Measurements from ENCODE around the gene ADTRP.
A peak's percentile ranks its signal among the peaks of the same experiment; 100 is the strongest.

The ADTRP gene

GRCh38 chr6:11772109-11772825 lies 6.3 kb downstream of the ADTRP start:
- DNase-seq, result no peak

- DNase-seq, result no peak
Measured at GRCh38 chr6:11771473-11772048, 7.0 kb downstream of the ADTRP start.

DNA sequence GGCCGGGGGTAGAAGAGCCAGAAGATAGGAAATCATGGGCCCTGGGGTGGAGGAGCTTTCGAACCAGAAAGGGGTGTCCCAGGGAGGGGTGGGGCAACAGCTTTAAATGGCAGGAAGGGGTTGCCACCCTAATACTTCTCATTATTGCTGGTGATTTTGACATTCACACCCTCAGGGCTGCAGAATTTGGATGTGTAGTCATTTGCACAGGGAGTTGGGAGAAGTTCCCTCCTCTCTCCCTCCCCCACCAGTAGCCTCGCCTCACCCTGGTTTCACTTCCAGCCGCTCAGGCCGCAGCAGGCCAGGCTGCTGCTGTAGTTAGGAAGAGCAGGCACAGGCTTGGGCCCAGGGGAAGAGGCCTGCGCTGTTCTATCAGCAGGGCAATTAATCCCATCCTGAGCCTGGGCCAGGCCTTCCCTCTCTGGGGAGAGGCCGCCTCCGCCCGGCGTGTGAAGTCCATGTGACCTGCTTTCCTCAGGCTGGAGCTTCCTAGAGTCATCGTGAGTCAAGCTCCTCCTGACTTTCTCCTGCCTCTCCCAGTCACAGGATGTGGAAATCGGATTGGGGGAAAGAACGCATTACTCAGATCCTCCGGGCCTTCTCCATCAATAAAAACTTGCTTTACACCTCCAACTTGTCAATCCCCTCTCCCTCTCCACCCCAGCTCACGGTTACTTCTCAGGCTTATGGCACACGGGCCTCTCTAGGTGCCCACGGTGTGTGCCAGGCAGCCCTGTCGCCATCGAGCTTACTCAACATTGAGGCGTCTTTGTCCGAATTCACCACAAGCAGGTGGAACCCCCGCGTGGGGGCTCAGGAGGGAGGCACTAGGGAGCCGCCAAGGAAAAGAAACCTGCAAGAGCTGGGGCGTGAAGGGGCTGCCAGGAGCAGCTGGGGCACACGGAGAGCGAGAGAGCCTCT lies 7.8 kb downstream of the ADTRP start:
- no peak for DNase-seq

DNA sequence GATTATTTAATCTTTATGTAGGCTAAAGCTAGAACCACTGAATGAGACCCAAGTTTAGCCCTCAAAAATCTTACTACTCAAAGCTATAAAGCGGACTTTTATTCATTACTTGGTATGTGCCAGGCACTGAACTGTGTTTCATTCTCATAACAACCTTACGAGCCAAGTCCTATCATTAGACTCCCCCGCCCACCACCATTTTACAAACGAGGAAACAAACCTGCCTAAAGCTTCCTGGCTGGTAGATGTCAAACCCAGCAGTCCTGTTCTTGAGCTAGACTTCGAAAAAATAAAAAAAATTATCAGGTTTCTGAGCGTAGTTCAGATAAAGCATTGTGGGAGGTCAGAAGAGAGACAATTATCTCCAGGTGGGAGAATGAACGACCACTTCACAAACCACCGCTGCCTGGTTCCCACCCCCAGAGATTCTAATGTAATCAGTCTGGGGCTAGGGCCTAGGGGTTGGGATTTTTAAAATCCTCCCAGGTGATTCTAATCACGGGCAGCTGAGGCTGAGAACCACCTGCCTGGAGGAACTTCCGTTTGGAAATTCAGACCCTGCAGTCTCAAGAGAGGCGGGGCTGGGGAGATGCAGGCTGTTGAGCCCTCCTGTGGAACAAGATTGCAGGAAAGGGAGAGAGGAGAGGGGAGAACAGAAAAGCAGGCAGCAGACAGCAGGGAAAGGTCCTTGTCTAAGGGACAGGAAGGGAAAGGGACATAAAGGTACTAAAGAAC lies 8.6 kb downstream of the ADTRP start:
- no peak for DNase-seq

GRCh38 chr6:11769244-11769643 lies 9.4 kb downstream of the ADTRP start:
- no peak for DNase-seq

DNA sequence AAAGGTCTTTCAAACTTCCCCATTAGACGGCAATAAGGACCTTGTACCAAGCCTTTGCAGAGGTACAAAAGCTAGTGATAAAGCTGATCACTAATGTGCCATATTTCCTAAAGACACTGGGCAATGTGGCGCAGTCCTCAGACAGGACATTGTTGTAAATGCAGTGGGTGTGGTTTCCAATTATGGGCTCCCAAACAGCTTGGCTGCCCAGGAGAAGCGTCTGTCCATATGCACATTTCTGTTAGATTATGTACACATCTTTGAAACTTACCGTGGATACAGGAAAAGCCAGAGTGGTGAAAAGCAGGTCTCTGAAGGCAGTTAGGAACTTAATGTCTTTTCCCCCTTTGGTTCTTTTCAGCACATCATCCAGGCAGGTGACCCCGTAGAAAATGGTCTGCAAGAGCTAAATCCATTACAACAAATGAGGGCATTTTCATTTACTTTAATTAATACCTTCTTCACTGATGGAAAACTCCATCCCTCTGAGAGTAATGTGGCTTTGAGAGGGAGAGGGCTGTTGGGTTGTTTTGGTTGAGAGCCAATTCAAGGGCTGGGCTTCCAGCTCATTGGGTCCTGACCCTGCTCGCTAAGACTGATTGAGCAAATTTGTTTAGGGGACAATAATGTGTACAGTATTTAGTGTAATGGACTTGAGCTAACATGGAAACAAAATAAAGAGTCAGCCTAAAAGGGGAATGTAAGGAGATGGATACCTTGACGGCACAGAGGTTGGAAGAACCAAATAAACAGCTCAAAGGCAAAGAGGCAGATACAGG lies 10.4 kb downstream of the ADTRP start:
- no peak for DNase-seq

- DNase-seq, result no peak
Measured at GRCh38 chr6:11767458-11767857, 11.1 kb downstream of the ADTRP start.

DNA sequence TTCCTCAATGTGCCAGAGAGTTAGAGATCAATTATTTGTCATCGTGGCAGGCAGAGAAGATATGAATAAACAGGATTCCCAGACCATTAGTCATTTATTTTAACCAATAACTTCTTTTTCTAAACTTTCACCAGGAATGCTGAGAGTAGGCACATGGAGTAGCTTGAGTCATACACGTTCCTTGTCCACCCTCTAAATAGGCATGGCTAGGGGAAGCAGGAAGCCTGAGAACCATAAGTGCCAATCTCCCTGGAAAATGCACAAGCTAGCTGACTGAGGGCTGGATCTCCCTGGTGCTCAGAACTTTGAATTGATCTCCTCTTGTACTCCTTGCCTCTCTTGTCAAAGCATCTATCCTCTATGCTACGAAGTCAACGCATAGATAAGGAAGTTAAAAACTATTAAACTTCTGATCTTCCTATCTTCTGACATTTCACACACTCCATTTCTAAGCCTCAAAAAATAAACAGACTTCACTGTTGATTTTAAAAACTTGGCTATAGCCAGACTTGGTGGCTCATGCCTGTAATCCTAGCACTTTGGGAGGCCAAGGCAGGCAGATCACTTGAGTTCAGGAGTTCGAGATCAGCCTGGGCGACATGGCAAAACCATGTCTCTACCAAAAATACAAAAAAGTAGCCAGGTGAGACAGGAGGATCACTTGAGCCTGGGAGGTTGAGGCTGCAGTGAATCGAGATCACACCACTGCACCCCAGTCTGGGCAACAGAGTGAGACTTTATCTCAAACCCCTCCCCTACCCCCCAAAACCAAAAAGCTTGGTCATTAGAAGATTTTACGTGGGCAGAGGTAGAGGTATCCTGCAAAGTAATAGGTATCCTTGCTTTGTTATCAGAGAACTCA lies 11.8 kb downstream of the ADTRP start:
- DNase-seq, result no peak

GRCh38 chr6:11766043-11766442 lies 12.6 kb downstream of the ADTRP start:
- DNase-seq, result no peak

DNA sequence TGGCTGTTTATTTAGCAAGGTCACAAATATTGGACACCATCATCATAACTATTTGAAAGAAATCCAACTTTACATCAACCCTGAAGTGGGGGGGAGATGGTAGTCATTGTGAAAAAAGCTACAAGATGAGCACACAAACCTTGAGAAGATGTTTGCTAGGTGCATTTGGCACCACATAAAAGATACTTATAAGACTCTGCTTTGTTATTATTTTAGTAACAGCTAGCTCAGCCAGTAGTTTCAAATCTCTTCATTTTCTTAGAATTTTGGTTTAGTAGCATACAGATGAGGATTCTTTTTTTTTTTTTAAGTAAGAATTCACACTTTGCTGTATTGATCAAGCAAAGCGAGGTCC lies 14.4 kb downstream of the ADTRP start:
- peak in 1 of 5 experiments; percentile 42 for DNase-seq

DNA sequence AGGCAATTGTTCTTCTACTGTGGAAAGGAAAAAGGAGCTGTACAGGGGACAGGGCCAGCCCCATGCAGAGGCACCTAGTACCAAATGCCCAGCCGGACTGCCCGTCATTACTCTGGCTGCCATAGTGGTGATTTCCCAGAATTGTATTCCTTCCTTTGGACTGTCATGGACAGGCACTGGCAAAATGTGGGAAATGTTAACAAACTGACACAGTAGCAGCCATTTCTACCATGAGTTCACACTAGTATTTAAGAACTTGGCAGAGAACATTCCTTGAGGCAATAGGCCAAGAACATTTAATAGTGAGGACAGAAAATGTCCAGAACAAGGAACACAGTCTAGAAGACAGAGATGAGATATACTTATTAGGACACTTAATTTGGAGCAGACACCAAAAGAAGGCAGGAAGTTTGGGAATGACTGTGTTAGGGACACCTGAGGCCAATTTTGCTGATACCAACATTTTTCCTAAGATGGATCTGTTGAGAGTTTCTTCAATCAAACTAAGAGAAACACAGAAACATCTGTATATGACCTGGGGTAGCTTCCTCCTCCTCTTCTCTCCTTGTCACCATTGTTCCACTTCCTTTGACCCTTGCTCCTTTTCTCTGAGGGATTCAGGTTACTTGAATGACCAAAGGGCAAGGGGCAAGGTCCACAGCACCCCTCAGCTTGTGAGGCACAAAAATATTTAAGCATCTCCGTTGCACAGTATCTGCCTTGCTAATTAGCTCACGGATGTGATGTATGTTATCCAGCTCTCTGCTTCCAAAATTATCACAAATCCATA lies 14.9 kb downstream of the ADTRP start:
- no peak for DNase-seq

- no peak for DNase-seq
Measured at GRCh38 chr6:11762794-11763459, 15.7 kb downstream of the ADTRP start.

- DNase-seq, result no peak
Measured at GRCh38 chr6:11761744-11762620, 16.6 kb downstream of the ADTRP start.

- DNase-seq, result no peak
Measured at GRCh38 chr6:11760015-11760473, 18.6 kb downstream of the ADTRP start.

GRCh38 chr6:11758878-11759277 lies 19.7 kb downstream of the ADTRP start:
- DNase-seq, result no peak

DNA sequence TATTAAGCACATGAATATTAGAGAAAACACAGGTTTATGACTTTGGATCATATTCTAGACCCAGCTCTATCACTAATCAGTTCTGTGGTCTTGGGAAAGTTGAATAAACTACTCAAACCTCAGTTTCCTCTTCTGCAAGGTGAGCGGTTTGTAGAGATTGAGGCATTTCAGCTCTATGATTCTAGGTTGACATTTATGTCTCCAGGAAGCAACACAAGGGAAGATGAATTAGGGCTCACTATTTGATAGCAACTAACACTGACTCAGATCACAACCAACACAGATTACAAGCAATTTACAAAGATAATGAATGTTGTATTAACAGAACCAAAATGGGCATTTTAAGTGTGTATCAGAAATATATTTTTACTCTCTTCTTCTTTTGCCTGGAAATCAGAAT lies 21.9 kb downstream of the ADTRP start:
- peak in 1 of 5 experiments; percentile 73 for DNase-seq

- DNase-seq, result no peak
Measured at GRCh38 chr6:11756292-11756691, 22.3 kb downstream of the ADTRP start.

DNA sequence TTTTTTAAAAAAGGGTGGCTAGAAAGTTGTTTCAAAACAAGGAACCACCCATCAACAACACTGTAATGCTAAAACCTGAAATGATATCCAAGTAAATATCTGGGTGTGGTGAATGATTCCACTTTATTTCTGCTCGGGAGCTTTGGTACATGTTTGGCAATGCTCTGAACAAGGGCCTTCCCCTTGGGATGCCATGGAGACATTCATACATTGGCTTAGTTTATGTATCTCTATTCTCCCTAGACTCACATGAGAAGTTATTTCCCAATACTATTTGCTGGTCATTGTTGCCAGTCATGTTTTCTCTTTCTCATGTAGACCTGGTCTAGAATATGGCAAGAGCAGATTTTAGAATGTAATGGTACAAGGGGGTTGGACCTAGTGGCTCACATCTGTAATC lies 22.9 kb downstream of the ADTRP start:
- DNase-seq, result no peak

Data from T-helper 2 cell (primary cell).